SIG-M5 (cell line): ENCODE measurements around the gene WBP2NL.
A peak's percentile ranks its signal among the peaks of the same experiment; 100 is the strongest.
"Not testable (repeated sequence)": the region's sequence is repeated elsewhere in the genome, so short reads cannot be mapped to it uniquely, and the experiment has no call there.

ENCODE experiments used
- DNase-seq: peaks from one replicate; lab custom pipeline; 2025; lab: John Stamatoyannopoulos, UW

WBP2NL gene

DNA sequence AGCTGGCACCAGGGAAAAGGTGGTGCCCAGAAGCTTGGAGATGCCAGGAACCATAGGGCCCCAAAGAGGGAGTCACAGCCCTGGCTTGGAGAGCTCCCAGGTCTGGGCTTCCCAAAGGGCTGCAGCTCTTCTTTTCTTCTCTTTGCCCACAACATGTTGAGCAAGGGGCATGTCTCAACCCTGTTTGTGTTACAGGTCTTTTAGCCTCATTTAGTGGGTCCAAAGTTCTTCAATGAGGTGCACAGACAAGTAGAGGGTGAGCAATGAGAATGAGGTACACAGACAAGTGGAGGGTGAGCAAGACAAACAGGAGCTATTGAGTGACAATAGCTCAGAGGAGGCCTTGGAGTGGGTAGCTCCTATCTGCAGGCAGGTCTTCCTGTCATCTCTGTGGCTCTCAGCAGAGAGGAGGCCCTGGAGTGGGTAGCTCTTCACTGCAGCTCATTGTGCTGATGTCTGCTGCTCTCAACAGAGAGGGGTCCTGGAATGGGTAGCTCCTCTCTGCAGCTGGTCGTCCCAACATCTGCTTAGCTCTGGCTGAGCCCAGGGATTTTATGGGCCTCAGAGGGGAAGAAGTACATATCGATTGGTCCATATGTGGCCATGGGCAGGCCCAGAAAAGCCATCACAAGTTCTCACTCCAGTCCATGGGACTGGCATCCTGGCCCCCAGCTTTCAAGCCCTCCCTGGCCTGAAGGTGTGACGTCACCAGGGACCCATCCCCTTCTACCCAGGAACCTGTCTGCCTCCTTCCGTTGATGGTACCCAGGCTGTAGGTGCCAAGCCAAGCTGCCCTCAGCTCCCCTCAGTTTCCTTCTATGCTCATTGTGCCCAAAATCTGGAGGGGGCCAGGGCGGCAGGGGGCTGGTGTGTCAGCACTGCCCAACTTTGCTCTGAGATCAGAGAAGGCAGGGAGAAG is 34.9 kb downstream of the WBP2NL start:
- no peak for DNase-seq

DNA sequence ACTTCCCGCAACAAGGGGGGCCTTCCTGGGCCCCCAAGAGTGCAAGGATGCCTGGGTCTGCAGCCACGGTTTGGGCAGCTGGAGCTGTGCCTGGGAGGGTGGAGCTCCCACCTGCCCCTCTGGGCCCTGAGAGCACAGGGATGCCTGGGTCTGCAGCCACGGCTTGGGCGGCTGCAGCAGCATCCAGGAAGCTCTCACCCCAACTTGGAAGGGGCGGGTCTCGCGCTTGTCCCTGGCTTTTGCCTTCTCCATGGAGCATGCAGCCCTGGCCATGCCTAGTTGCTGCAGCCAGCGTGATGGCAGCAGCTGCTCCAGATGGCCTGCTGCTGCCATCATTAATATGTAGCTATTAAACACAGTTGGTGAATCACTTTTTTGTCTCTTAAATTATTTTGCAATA is 36.7 kb downstream of the WBP2NL start:
- no peak for DNase-seq

- DNase-seq, result no peak
These were observed 40.7 kb downstream of the WBP2NL start for GRCh38 chr22:42039271-42039670.

- no peak for DNase-seq
These were observed 43.2 kb downstream of the WBP2NL start for GRCh38 chr22:42041784-42042183.

- DNase-seq, result no peak
These were observed 52.1 kb downstream of the WBP2NL start for GRCh38 chr22:42050641-42051180.

GRCh38 chr22:42052765-42053164 is 54.2 kb downstream of the WBP2NL start:
- DNase-seq, result no peak

- DNase-seq, result no peak
These were observed 58.3 kb downstream of the WBP2NL start for GRCh38 chr22:42056757-42057511.

- DNase-seq, result no peak
These were observed 61.9 kb downstream of the WBP2NL start for GRCh38 chr22:42060489-42060888.

- DNase-seq, result no peak
These were observed 62.5 kb downstream of the WBP2NL start for GRCh38 chr22:42061041-42061440.

DNA sequence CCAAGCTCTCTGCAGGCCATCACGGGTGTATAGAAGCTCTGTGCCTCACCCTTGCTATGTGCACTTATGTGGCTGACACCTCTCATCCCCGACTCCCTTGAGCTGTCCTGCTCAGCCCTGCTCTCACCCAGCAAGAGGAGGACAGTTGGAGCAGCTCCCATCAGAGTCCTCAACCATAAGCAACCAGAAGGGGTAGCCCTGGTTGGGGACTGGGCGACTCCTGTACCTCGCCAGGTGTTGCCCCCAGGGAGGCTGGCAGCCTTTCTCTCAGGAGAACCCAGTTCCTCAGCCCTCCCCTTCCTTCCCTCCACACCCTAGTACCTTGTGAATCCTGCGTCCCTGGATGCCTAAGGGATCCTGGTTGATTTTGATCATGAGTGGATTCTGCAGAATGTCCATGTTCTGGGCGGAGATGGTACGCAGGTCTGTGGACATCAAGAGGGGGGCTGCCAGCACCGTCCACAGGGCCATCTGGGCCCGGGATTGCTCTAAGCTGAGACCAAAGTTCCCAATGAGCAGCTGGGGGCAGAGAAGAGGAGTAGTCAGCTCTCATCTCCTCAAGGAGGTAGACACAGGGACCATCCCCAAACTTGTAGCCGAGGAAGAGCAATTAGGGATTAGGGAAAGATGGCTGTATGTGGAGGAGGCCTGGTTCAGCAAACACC is 64.0 kb downstream of the WBP2NL start:
- DNase-seq, result no peak

- DNase-seq, result no peak
These were observed 66.0 kb downstream of the WBP2NL start for GRCh38 chr22:42064629-42065028.

DNA sequence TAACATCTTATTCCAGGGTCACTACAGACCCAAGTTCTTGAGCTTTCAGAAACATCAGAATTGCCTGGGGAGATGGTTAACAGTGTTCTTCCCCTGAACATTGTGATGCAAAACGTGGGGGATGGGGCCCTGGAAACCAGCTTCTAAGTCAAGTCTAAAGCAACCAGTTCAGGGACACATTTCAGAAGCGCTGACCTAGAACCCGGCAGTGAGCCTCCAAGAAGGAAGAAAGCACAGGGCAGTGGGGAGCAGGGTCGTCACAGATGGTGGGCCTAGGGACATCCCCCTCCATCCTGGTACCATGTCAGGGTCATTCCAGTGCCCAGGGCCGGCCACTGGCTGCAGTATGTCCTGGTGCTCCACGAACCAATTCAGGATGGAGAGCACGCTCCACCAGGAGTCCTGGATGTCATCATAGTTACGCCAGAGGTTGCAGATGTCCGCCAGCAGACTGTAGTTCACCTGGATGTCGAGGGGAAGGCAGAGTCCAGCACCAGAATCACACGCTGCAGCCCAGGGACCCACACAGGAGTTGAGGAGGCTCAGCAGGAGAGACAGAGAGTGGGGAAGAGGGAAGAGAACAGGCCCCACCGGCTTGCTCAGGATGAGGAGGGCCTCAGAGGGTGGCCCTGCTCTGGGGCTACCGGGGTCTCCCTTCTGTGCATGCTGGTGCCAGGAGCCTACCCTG is 67.0 kb downstream of the WBP2NL start:
- no peak for DNase-seq

DNA sequence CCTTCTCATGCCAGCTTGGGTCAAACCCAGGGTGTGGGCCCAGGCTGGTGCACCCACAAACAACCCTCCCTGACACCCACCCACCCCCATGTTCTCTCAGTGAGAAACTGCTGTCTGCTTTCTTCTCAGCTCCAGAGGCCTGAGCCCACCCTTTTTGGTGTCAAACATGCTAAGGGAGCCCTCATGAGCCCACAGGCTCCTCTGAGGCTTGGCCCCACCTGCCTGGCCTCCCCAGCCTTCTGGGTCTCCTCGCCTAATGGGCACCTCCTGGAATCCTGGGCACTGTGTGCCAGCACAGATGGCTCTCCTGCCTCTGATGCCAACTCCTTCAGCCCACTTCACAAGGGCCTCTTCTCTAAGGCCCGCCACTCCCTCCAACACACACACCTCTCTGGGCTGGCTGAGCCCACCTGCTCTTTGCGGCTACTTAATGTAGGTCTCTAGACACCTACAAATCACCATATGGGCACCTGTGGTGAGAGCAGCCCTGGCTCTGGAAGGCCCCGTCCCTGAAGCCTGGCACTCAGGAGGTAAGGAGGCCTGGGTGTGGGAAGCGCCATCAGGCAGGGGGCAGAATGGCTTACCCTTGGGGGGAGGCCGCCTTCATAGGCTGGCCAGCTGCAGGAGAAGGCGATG is 67.7 kb downstream of the WBP2NL start:
- no peak for DNase-seq

GRCh38 chr22:42066937-42067336 is 68.3 kb downstream of the WBP2NL start:
- no peak for DNase-seq

DNA sequence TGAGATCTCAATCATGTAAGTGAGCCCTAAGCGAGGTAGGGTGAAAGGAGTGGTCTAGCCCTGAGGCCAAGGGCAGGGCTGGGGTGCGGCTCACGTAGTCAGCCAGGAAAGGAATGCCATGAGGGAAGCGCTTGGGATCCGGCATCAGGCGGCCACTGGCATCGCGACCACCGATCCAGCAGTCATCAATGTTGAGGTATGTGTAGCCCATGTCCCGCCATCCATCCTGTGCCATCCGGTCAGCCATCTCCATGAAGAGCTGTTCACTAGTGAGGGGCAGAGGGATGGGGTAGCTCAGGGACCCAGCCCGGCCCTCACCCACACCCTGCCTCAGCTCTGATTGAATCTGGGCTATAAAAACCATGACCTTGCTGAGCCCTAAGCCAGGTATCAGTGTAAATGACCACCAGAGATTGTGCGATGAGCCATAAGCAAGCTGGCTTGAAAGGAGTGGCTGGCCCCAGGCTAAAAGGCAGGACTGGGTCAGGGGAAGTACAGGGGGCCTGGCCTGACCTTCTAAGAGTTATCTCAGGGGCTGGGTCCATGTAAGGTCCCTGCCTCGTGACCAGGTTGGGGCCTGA is 69.2 kb downstream of the WBP2NL start:
- no peak for DNase-seq

DNA sequence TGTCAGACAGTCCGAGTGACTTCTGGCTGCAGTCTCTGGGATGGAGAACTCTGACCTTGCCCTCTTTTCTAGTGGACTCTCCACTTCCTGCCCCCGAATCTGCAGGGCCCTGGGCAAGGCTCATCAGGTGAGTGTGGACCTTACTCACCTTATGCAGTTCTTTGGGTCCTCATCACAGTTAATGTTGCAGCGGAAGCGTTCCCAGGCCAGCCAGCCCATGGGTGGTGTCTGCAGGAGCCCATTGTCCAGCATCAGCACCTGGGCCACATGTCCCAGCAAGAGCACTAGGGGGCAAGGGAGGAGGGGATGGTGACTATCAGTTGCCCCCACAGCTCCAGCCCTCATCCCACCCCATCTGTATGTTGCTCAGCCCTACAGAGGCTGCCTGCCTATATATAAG is 69.7 kb downstream of the WBP2NL start:
- no peak for DNase-seq

DNA sequence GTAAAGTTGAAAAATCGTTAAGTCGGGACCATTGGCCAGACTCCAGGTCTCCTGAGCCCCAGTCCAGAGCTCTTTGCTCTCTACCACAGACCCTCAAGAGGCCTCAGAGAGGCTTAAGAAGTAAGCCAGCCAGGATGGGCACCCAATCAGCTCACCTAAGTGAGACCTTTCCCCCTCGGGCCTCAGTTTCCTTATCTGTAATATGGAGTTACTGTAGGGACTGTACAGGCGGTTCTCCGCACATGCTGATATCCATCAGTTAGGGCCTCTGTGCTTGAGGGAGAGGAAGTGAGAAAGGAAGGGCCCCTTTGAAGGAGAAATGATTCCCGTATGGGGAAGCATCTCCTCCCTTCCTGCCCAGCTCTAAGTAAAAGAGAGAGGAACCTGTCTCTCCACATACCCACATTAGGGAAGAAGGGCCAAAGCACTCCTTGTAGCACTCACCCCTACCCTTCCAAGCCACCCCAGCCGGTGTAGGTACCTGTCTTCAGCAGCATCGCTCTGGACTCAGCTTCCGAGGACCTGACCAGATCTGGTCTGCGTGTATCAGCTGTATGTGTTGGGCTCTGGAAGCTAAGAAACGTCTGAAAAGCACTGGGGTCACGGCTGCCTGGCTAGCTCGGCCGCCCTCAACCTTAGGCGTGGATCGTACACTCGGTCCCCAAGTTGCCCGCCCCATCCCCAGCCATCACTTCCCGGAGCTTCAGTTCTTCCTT is 71.4 kb downstream of the WBP2NL start:
- DNase-seq, result peak; percentile 34

GRCh38 chr22:42070517-42071422 is 72.2 kb downstream of the WBP2NL start, which contains the start of gene NAGA:
Gene NAGA, minus strand, starts transcription at chr22:42070812. Its CDS starts 515 bp downstream, at chr22:42070297.
- DNase-seq, result peak; percentile 91

GRCh38 chr22:42071508-42071907 is 72.9 kb downstream of the WBP2NL start:
- DNase-seq, result not testable (repeated sequence)
